Measurements from ENCODE around the gene GBP2.

GRCh38 chr1:89063094-89063493, 62.8 kb downstream of the GBP2 start:
- no peak for TF ChIP-seq CTCF (IDR thresholded peaks at IDR 0.05)
- TF ChIP-seq POLR2A (IDR thresholded peaks at IDR 0.05) = no peak

Data from vagina (tissue), 2 donors.